H1 (cell line): ENCODE measurements around the gene WDR37. TPM values are rescaled to one million over a fixed set of nuclear protein-coding genes. Genes with fewer than 3 reads are reported as not detected.

ENCODE experiments used
- CTCF ChIA-PET: fragments of 300-600 bp; sonication (Branson Sonifier 250); formaldehyde crosslinking; loops from one replicate; lab custom pipeline; 2021; ENCODE audit not compliant: partially characterized antibody; lab: Charles Lee
- POLR2A ChIA-PET: fragments of 300-600 bp; sonication (Branson Sonifier 250); formaldehyde crosslinking; loops from one replicate; lab custom pipeline; 2021; ENCODE audit warnings: inconsistent platforms; ENCODE audit not compliant: partially characterized antibody; lab: Charles Lee
- DNase-seq, 2 experiments: peaks; one replicate each; pipeline versions ENCODE4 v3.0.0 to v3.0.0-alpha.2; 2010 to 2022; ENCODE audit warnings: low spot score in 2 of 2, low read depth in 1 of 2, mixed read lengths in 1 of 2
- FAIRE-seq: peaks from 2 replicates; lab custom pipeline; 2011; peaks lifted over from hg19 to GRCh38; lab: Jason Lieb, UNC
- H2AFZ ChIP-seq: 2 replicates; pipeline ENCODE4 v1.8.1; 2012; ENCODE audit warnings: low read length, inconsistent platforms
- H2AK5ac ChIP-seq: 2 replicates; pipeline ENCODE4 v1.6.1; 2013; ENCODE audit warnings: low read depth, low read length
- H2BK120ac ChIP-seq: replicated peaks from 2 replicates; pipeline ENCODE3; 2013; ENCODE audit warnings: low read depth, low read length, inconsistent platforms
- H2BK12ac ChIP-seq: 2 replicates; pipeline ENCODE4 v1.6.1; 2013; ENCODE audit warnings: low read depth, low read length
- H2BK15ac ChIP-seq: 2 replicates; pipeline ENCODE4 v1.6.1; 2013; ENCODE audit warnings: low read length
- H2BK20ac ChIP-seq: 2 replicates; pipeline ENCODE4 v1.6.1; 2013; ENCODE audit warnings: low read length
- H2BK5ac ChIP-seq: 2 replicates; pipeline ENCODE4 v1.6.1; 2013; ENCODE audit warnings: low read depth, low read length
- H3K14ac ChIP-seq: 2 replicates; pipeline ENCODE4 v1.6.1; 2013; ENCODE audit warnings: inconsistent platforms; ENCODE audit not compliant: insufficient read length
- H3K18ac ChIP-seq: 2 replicates; pipeline ENCODE4 v1.6.1; 2013; ENCODE audit warnings: low read length; ENCODE audit errors: extremely low read depth
- H3K23ac ChIP-seq: 2 replicates; pipeline ENCODE4 v1.6.1; 2013; ENCODE audit warnings: inconsistent platforms; ENCODE audit not compliant: insufficient read length
- H3K23me2 ChIP-seq: 2 replicates; pipeline ENCODE4 v1.6.1; 2013; ENCODE audit warnings: low read depth, low read length
- H3K27ac ChIP-seq: 2 replicates; pipeline ENCODE4 v1.6.1; 2011; ENCODE audit warnings: low read depth, low read length, inconsistent platforms
- H3K27me3 ChIP-seq, 4 experiments: replicated peaks in 1 of 4; 1 replicate in 1 of 4; 2 replicates in 3 of 4; pipeline versions ENCODE4 v1.6.1 to v1.8.1; 2011 to 2013; ENCODE audit warnings: low read length in 3 of 4, mild to moderate bottlenecking in 3 of 4, inconsistent platforms in 2 of 4, mixed read lengths in 2 of 4, moderate library complexity in 1 of 4; ENCODE audit not compliant: control insufficient read depth in 3 of 4, insufficient read depth in 3 of 4; ENCODE audit errors: extremely low read depth in 1 of 4
- H3K36me3 ChIP-seq, 4 experiments: 2 replicates each; pipeline versions ENCODE4 v1.6.1 to v1.8.1; 2011 to 2013; ENCODE audit warnings: mild to moderate bottlenecking in 4 of 4, low read length in 3 of 4, moderate library complexity in 2 of 4, control low read depth in 1 of 4, inconsistent platforms in 1 of 4; ENCODE audit not compliant: insufficient read depth in 4 of 4, control insufficient read depth in 2 of 4
- H3K4ac ChIP-seq: replicated peaks from 2 replicates; pipeline ENCODE3; 2013; ENCODE audit warnings: low read length, low read depth, mixed read lengths, inconsistent platforms; ENCODE audit not compliant: insufficient read length
- H3K4me1 ChIP-seq, 4 experiments: replicated peaks in 1 of 4; 1 replicate in 1 of 4; 2 replicates in 3 of 4; pipeline versions ENCODE4 v1.6.1 to v1.8.1; 2011 to 2013; ENCODE audit warnings: low read length in 3 of 4, inconsistent platforms in 2 of 4, mixed read lengths in 1 of 4; ENCODE audit not compliant: insufficient read depth in 4 of 4, control insufficient read depth in 3 of 4
- H3K4me2 ChIP-seq, 2 experiments: 2 replicates each; pipeline versions ENCODE4 v1.6.1 to v1.8.1; 2011 to 2013; ENCODE audit warnings: low read depth in 2 of 2, low read length in 2 of 2, control low read depth in 1 of 2, inconsistent platforms in 1 of 2, mild to moderate bottlenecking in 1 of 2; ENCODE audit not compliant: insufficient read depth in 1 of 2
- H3K4me3 ChIP-seq, 4 experiments: fragments of 200-600, 300-600 bp in 1 of 4; sonication (generic), shearing (Covaris generic), sonication (Bioruptor Twin) in 1 of 4; 2 replicates each; pipeline versions ENCODE4 v1.5.1 to v1.8.1; 2011 to 2016; ENCODE audit warnings: low read length in 4 of 4, low read depth in 3 of 4, control low read depth in 2 of 4, inconsistent platforms in 2 of 4, mild to moderate bottlenecking in 2 of 4, mixed read lengths in 1 of 4, moderate library complexity in 1 of 4; ENCODE audit not compliant: insufficient read depth in 2 of 4; ENCODE audit errors: extremely low read depth in 1 of 4
- H3K56ac ChIP-seq: replicated peaks from 2 replicates; pipeline ENCODE3; 2013; ENCODE audit warnings: low read depth, mild to moderate bottlenecking, mixed read lengths, low read length, inconsistent platforms; ENCODE audit not compliant: insufficient read length
- H3K79me1 ChIP-seq: 2 replicates; pipeline ENCODE4 v1.6.1; 2013; ENCODE audit warnings: low read depth, low read length, control low read depth
- H3K79me2 ChIP-seq, 2 experiments: 2 replicates each; pipeline versions ENCODE4 v1.6.1 to v1.8.1; 2012 to 2013; ENCODE audit warnings: low read length in 2 of 2, mild to moderate bottlenecking in 2 of 2, inconsistent platforms in 1 of 2; ENCODE audit not compliant: insufficient read depth in 2 of 2, control insufficient read depth in 1 of 2
- H3K9ac ChIP-seq, 4 experiments: replicated peaks in 1 of 4; 1 replicate in 1 of 4; 2 replicates in 3 of 4; pipeline versions ENCODE4 v1.6.1 to v1.8.1; 2011 to 2013; ENCODE audit warnings: low read depth in 3 of 4, low read length in 3 of 4, control low read depth in 2 of 4, mild to moderate bottlenecking in 2 of 4, moderate library complexity in 2 of 4, inconsistent platforms in 1 of 4; ENCODE audit errors: extremely low read depth in 1 of 4
- H3K9me3 ChIP-seq, 2 experiments: 2 replicates each; pipeline versions ENCODE4 v1.6.1 to v1.8.1; 2012 to 2013; ENCODE audit warnings: mild to moderate bottlenecking in 2 of 2, moderate library complexity in 2 of 2, control low read depth in 1 of 2, inconsistent platforms in 1 of 2, low read depth in 1 of 2, low read length in 1 of 2, mixed read lengths in 1 of 2; ENCODE audit not compliant: insufficient read depth in 2 of 2
- H4K20me1 ChIP-seq, 2 experiments: replicated peaks in 1 of 2; 2 replicates each; pipeline versions ENCODE3 to v1.8.1; 2011 to 2013; ENCODE audit warnings: inconsistent platforms in 2 of 2, low read length in 2 of 2, mild to moderate bottlenecking in 1 of 2; ENCODE audit not compliant: insufficient read depth in 2 of 2, control insufficient read depth in 1 of 2
- H4K5ac ChIP-seq: 2 replicates; pipeline ENCODE4 v1.6.1; 2013; ENCODE audit warnings: low read length, low read depth, mixed read lengths, inconsistent platforms; ENCODE audit not compliant: insufficient read length
- H4K8ac ChIP-seq: 2 replicates; pipeline ENCODE4 v1.8.0; 2013; ENCODE audit warnings: mild to moderate bottlenecking, moderate library complexity, low read length, inconsistent platforms; ENCODE audit not compliant: insufficient read depth; ENCODE audit errors: extremely low read depth
- H4K91ac ChIP-seq: replicated peaks from 2 replicates; pipeline ENCODE3; 2013; ENCODE audit warnings: low read length, mixed read lengths, inconsistent platforms; ENCODE audit not compliant: insufficient read length
- CHD1 ChIP-seq: IDR thresholded peaks from 2 replicates; pipeline ENCODE4 v1.6.1; 2012; ENCODE audit warnings: low read depth, low read length, improper control_type of control experiment
- WGBS, 2 experiments: shearing (Covaris generic) in 1 of 2; methylation state at CpG; one replicate each; pipeline versions ENCODE4 v1.1.6 to v1.1.7; 2013 to 2015; ENCODE audit warnings: low lambda C conversion rate in 2 of 2, mixed read lengths in 2 of 2, inconsistent platforms in 1 of 2, low coverage in 1 of 2, missing lambda C conversion rate in 1 of 2; ENCODE audit not compliant: insufficient replicate concordance in 2 of 2, insufficient coverage in 1 of 2, insufficient read length in 1 of 2; ENCODE audit errors: extremely low coverage in 1 of 2, missing lambda C conversion rate in 1 of 2; 5-methylcytosine and 5-hydroxymethylcytosine counted together
- polyA plus RNA-seq, 7 experiments: library from polyadenylated mRNA; depleted of rRNA in 3 of 7; stranded (reverse) in 5 of 7; unstranded in 2 of 7; fragments of >200 nt in 5 of 7; fragments of 200-250 nt in 2 of 7; gene quantifications; 1 replicate in 5 of 7; 2 replicates in 1 of 7; 4 replicates in 1 of 7; pipeline versions ENCODE4 v1.2.1 to v1.2.3, GENCODE V29; 2011 to 2013; ENCODE audit warnings: missing spikeins in 2 of 7, mixed read lengths in 2 of 7
- total RNA-seq: library from RNA; stranded (reverse); fragmentation: NEBNext Ultra II Directional; extraction: Animal tissue kit (Norgen Biotek cat#: 25700); gene quantifications from 2 replicates; pipeline ENCODE4 v1.2.1, GENCODE V29; 2021

WDR37 gene
- total and polyA plus RNA-seq, 2 of the 8 experiments (the other 6 are each of a cell fraction or from before 2014, with no cell fraction given), result 9.6 to 12.0 TPM

GRCh38 chr10:1175956-1176565 lies 119.9 kb downstream of the WDR37 start:
- Histone ChIP-seq H3K4me1 (peaks cover 0 to 4% (median 3%) of the 10 kb centered on the region in 4 experiments; a peak in 2 of 7 replicates), H2BK15ac (no peak overlapping the region), H4K5ac (no peak overlapping the region), H3K27me3 (peaks cover 0 to 5% (median 0%) of the 10 kb centered on the region in 4 experiments; a peak in 1 of 7 replicates), H4K8ac (no peak overlapping the region), H3K18ac (no peak overlapping the region), H3K56ac (no peak overlapping the region), H2AK5ac (no peak overlapping the region), H2BK120ac (no peak overlapping the region), H4K91ac (no peak overlapping the region), H3K4ac (no peak overlapping the region), H2BK5ac (no peak overlapping the region), H2BK20ac (no peak overlapping the region), H3K79me1 (no peaks in the 10 kb centered on the region), H3K27ac (no peak overlapping the region), H3K36me3 (no peaks in the 10 kb centered on the region), H3K23ac (no peak overlapping the region), H3K9me3 (no peaks in the 10 kb centered on the region), H3K9ac (no peak overlapping the region), H4K20me1 (peaks cover 0 to 3% of the 10 kb centered on the region in 2 experiments), H3K4me2 (no peak overlapping the region), H2BK12ac (no peak overlapping the region), H3K23me2 (no peaks in the 10 kb centered on the region), H3K14ac (no peak overlapping the region), H3K4me3 (no peak overlapping the region), H3K79me2 (no peaks in the 10 kb centered on the region), H2AFZ (no peak overlapping the region)
- 93% methylated on average over 23 of the region's 23 CpGs; no CpG with 5 or more reads in 1 of the 2 experiments for WGBS, 2 experiments
- DNase-seq (no peak), FAIRE-seq (no peak)
- POLR2A ChIA-PET, result no interaction called here
- CTCF ChIA-PET, result interaction anchor here (1.0 to 1.1 kb wide), 2 partner anchors 192 to 194 kb away, joined by 3 read pairs; no protein-coding TSS in a partner anchor
- no peak for TF ChIP-seq CHD1
